HCT116 (cell line): ENCODE data around the gene CNMD.

Experiments used
- CEBPB ChIP-seq: IDR thresholded peaks from 2 replicates; pipeline ENCODE4 v1.6.1; 2012; ENCODE audit warnings: low read depth
- EGR1 ChIP-seq: IDR thresholded peaks from 2 replicates; pipeline ENCODE4 v1.6.1; 2012; ENCODE audit warnings: low read depth
- EZH2 ChIP-seq: fragments of 200-600 bp; sonication (generic); IDR thresholded peaks from 2 replicates; pipeline ENCODE4 v1.6.1; 2017; ENCODE audit warnings: antibody characterized with exemption, mixed run types
- POLR2A ChIP-seq: IDR thresholded peaks from 2 replicates; pipeline ENCODE4 v1.7.0; 2011; ENCODE audit warnings: borderline replicate concordance; ENCODE audit not compliant: insufficient read depth, insufficient read length; ENCODE audit errors: extremely low read depth
- REST ChIP-seq: IDR thresholded peaks from 2 replicates; pipeline ENCODE4 v1.6.1; 2012; ENCODE audit warnings: low read depth
- SRF ChIP-seq: IDR thresholded peaks from 2 replicates; pipeline ENCODE4 v1.6.1; 2012; ENCODE audit warnings: low read depth
- ZFX ChIP-seq: fragments of 450-650 bp; IDR thresholded peaks from 2 replicates; pipeline ENCODE4 v1.6.1; 2017

DNA sequence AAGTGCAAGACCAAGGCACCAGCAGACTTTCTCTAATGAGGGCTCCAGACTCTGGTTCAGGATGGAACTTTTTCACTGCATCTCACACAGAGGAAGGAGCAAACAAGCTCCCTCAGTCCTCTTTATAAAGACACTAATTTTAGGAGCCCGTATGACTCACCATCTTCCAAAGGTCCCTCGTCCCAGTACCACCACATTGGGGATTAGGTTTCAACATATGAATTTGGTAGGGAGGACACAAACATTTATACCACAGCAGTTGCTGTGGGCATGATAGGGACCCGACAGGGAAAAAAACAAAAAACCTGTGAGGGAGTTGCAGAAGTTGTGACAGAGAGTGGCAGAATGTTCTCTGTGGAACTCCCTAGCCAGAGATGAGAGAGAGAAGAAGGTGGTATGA is 6.5 kb upstream of the CNMD start:
- TF ChIP-seq POLR2A (no peak), ZFX (no peak), EZH2 (no peak), SRF (no peak), EGR1 (no peak), REST (no peak), CEBPB (no peak)
